Heart left ventricle (tissue), 16 donors: ENCODE results near the gene ZNF66. TPM values are rescaled to one million over a fixed set of nuclear protein-coding genes. Genes with fewer than 3 reads are reported as not detected.
"Not testable (repeated sequence)": the region's sequence is repeated elsewhere in the genome, so short reads cannot be mapped to it uniquely, and the experiment has no call there.

ENCODE experiments used
- ATAC-seq, 4 donors: fragments of 200-7000 bp; cut with Tn5 transposase; one replicate each; pipeline ENCODE4 v1.9.1; 2020 to 2022; ENCODE audit warnings: moderate library complexity in 4 of 4, mild to moderate bottlenecking in 3 of 4, moderate number of reproducible peaks in 1 of 4
- DNase-seq, 5 donors: peaks; one replicate each; pipeline ENCODE4 v3.0.0-alpha.2; 2020
- H3K27ac ChIP-seq, 12 donors: fragments of 200-600 bp; sonication (generic) in 4 of 12; one replicate each; pipeline versions ENCODE4 v1.5.0 to v1.8.0; 2016 to 2022; ENCODE audit warnings: mild to moderate bottlenecking in 2 of 12
- H3K27me3 ChIP-seq, 9 donors: fragments of 200-600 bp; sonication (generic) in 2 of 9; one replicate each; pipeline versions ENCODE4 v1.5.1 to v1.8.0; 2016 to 2022; ENCODE audit warnings: mild to moderate bottlenecking in 3 of 9
- H3K36me3 ChIP-seq, 9 donors: fragments of 200-600 bp; sonication (generic) in 2 of 9; one replicate each; pipeline versions ENCODE4 v1.5.0 to v1.8.0; 2018 to 2022; ENCODE audit warnings: mild to moderate bottlenecking in 2 of 9
- H3K4me1 ChIP-seq, 12 donors: fragments of 200-600 bp; sonication (generic) in 4 of 12; one replicate each; pipeline versions ENCODE4 v1.5.0 to v1.8.0; 2016 to 2022; ENCODE audit warnings: mild to moderate bottlenecking in 3 of 12
- H3K4me3 ChIP-seq, 12 donors: fragments of 200-600 bp; sonication (generic) in 4 of 12; one replicate each; pipeline versions ENCODE4 v1.5.0 to v1.8.0; 2017 to 2022; ENCODE audit warnings: mild to moderate bottlenecking in 9 of 12, moderate library complexity in 4 of 12
- H3K9me3 ChIP-seq, 12 donors: fragments of 200-600 bp; sonication (generic) in 4 of 12; one replicate each; pipeline versions ENCODE4 v1.5.0 to v1.8.0; 2016 to 2022; ENCODE audit warnings: mild to moderate bottlenecking in 1 of 12
- POLR2A ChIP-seq, 2 donors: fragments of 450-650 bp; IDR thresholded peaks; one replicate each; pipeline ENCODE4 v1.6.1; 2017; ENCODE audit warnings: antibody characterized with exemption in 2 of 2, mild to moderate bottlenecking in 2 of 2, moderate library complexity in 2 of 2
- WGBS, 4 donors: extraction: QIAGEN DNeasy Blood & Tissue Kit in 2 of 4; methylation state at CpG; one replicate each; pipeline versions ENCODE4 v1.1.5 to v1.1.7; 2013 to 2018; 5-methylcytosine and 5-hydroxymethylcytosine counted together
- intact Hi-C, 10 donors: fragments of 100-400 bp; cut with DNase I; formaldehyde crosslinking; loops; one replicate each; pipeline versions ENCODE4 v1.11.1 to v1.14.2; 2022
- polyA plus RNA-seq, 2 donors: library from polyadenylated mRNA; stranded (reverse); fragments of 200-250 nt; gene quantifications; one replicate each; pipeline ENCODE4 v1.2.3, GENCODE V29; 2013
- total RNA-seq, 9 donors: library from RNA; depleted of rRNA in 2 of 9; stranded (reverse); fragments of >200 nt in 2 of 9; fragmentation: NEBNext Ultra II Directional in 3 of 9; extraction: Animal tissue kit (Norgen Biotek cat#: 25700) in 3 of 9; gene quantifications; one replicate each; pipeline versions ENCODE4 v1.1.0 to v1.2.4, GENCODE V29; 2016 to 2023
- TF ChIP-seq, protein P1 (sequence below), 12 donors: fragments of 200-600 bp; sonication (generic) in 4 of 12; IDR thresholded peaks; one replicate each; pipeline versions ENCODE4 v1.5.0 to v1.8.0; 2018 to 2022; ENCODE audit warnings: antibody characterized with exemption in 12 of 12, mild to moderate bottlenecking in 5 of 12
- donor health status: ischemic (EF 13 %, LVEDD 7.1; RV severe dilation, severe dysfunction).
- donor health status: healthy with polysubstance abuse.
- donor health status: DM: no; HTN: yes; CAD: no.
- donor health status: DM: no; HTN: no; CAD: no.
- donor health status: ischemic (EF 25% LVEDD 6.9; RV normal size, moderate dysfunction).
- donor health status: ischemic (EF 25% LVEDD 5.7; RV mildly dilated, moderate dysfunction).
- donor health status: healthy.
- donor health status: DM: yes; HTN: yes; CAD: no.
- donor health status: ischemic (EF 35%, LVEDD 5.7; RV mildly dilated, moderate dysfunction).
- donor health status: nonischemic (EF 11% LVEDD 7.7; RV severe dilation, severe dysfunction).
- donor health status: DM: yes; HTN: yes; CAD: no.
- donor health status: PGD.
- donor health status: ischemic (EF 29% LVEDD 5.4; RV normal size, mild dysfunction).
- donor health status: nonischemic (EF 23%, LVEDD 6.1; RV moderate dilation, normal function).

The ZNF66 gene
- total and polyA plus RNA-seq, 11 donors = 0.35 to 3.7 (median 1.5) TPM

GRCh38 chr19:20791806-20792205 lies 15.7 kb downstream of the ZNF66 start:
- H3K4me1 ChIP-seq = no peaks in the 10 kb centered on the region
- no peak overlapping the region for H3K4me3 ChIP-seq
- no peak overlapping the region for H3K27ac ChIP-seq
- no peak for TF ChIP-seq POLR2A (IDR thresholded peaks at IDR 0.05)
- TF ChIP-seq, protein P1, sequence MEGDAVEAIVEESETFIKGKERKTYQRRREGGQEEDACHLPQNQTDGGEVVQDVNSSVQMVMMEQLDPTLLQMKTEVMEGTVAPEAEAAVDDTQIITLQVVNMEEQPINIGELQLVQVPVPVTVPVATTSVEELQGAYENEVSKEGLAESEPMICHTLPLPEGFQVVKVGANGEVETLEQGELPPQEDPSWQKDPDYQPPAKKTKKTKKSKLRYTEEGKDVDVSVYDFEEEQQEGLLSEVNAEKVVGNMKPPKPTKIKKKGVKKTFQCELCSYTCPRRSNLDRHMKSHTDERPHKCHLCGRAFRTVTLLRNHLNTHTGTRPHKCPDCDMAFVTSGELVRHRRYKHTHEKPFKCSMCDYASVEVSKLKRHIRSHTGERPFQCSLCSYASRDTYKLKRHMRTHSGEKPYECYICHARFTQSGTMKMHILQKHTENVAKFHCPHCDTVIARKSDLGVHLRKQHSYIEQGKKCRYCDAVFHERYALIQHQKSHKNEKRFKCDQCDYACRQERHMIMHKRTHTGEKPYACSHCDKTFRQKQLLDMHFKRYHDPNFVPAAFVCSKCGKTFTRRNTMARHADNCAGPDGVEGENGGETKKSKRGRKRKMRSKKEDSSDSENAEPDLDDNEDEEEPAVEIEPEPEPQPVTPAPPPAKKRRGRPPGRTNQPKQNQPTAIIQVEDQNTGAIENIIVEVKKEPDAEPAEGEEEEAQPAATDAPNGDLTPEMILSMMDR (IDR thresholded peaks at IDR 0.05) = no peak
- DNase-seq = no peak
- no peak for ATAC-seq
- H3K27me3 ChIP-seq = no peaks in the 10 kb centered on the region
- intact Hi-C loops = no loop called here
- H3K36me3 ChIP-seq = peaks cover 0 to 23% (median 4%) of the 10 kb centered on the region in 9 donors
- H3K9me3 ChIP-seq = peaks cover 0 to 37% (median 0%) of the 10 kb centered on the region in 12 donors

DNA sequence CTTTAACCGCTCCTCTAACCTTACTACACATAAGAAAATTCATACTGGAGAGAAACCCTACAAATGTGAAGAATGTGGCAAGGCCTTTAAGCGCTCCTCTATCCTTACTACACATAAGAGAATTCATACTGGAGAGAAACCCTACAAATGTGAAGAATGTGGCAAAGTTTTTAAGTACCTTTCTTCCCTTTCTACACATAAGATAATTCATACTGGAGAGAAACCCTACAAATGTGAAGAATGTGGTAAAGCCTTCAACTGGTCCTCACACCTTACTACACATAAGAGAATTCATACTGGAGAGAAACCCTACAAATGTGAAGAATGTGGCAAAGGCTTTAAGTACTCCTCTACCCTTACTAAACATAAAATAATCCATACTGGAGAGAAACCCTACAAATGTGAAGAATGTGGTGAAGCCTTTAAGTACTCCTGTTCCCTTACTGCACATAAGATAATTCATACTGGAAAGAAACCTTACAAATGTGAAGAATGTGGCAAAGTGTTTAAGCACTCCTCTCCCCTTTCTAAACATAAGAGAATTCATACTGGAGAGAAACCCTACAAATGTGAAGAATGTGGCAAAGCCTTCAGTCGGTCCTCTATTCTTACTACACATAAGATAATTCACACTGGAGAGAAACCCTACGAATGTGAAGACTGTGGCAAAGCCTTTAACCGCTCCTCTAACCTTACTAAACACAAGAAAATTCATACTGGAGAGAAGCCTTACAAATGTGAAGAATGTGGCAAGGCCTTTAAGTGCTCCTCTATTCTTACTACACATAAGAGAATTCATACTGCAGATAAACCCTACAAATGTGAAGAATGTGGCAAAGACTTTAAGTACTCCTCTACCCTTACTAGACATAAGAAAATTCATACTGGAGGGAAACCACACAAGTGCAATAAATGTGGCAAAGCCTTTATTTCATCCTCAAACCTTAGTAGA lies 30.5 kb downstream of the ZNF66 start:
- H3K27me3 ChIP-seq, ATAC-seq, intact Hi-C loops, H3K27ac ChIP-seq, H3K4me1 ChIP-seq, H3K4me3 ChIP-seq, DNase-seq: not testable (repeated sequence)
- peaks cover 0 to 94% (median 66%) of the 10 kb centered on the region in 12 donors for H3K9me3 ChIP-seq
- WGBS, 4 donors = 94 to 98% (median 97%) methylated on average over 5 of the region's 5 CpGs
- peaks cover 0 to 46% (median 0%) of the 10 kb centered on the region in 9 donors for H3K36me3 ChIP-seq

- peaks cover 0 to 88% (median 41%) of the 10 kb centered on the region in 12 donors for H3K9me3 ChIP-seq
- H3K4me3 ChIP-seq = no peak overlapping the region
- no peaks in the 10 kb centered on the region for H3K4me1 ChIP-seq
- intact Hi-C loops = no loop called here
- DNase-seq = no peak
- no peaks in the 10 kb centered on the region for H3K27me3 ChIP-seq
- TF ChIP-seq, protein P1 (IDR thresholded peaks at IDR 0.05) = no peak
- H3K36me3 ChIP-seq = no peaks in the 10 kb centered on the region
- 96 to 100% (median 98%) methylated on average over 3 of the region's 3 CpGs for WGBS, 4 donors
- no peak for ATAC-seq
- H3K27ac ChIP-seq = no peak overlapping the region
Observed at GRCh38 chr19:20840371-20840770, 64.3 kb downstream of the ZNF66 start.

Other genes with a start within 250 kb of the ZNF66 start
- gene ZNF737, start 210.5 kb upstream of the ZNF66 start, total RNA-seq = 1 to 10 TPM; 2.7 to 8.8 (median 5.3) TPM
- gene ZNF737, start 210.5 kb upstream of the ZNF66 start, polyA plus RNA-seq = 1 to 10 TPM; 2.1 to 3.5 TPM
- 10 to 100 TPM in 4 of 9 donors, 1 to 10 TPM in 5; 6.9 to 14.8 (median 9.6) TPM for gene ZNF626, start 114.7 kb upstream of the ZNF66 start, total RNA-seq
- 1 to 10 TPM; 2.2 to 4.6 TPM for gene ZNF626, start 114.7 kb upstream of the ZNF66 start, polyA plus RNA-seq
- 1 to 10 TPM; 1.6 to 5.7 (median 2.7) TPM for gene ZNF85, start 146.9 kb downstream of the ZNF66 start, total RNA-seq
- 1 to 10 TPM; 1.9 to 2.4 TPM for gene ZNF85, start 146.9 kb downstream of the ZNF66 start, polyA plus RNA-seq
- gene ZNF430, start 244.4 kb downstream of the ZNF66 start, total RNA-seq = 1 to 10 TPM; 2.9 to 9.1 (median 3.9) TPM
- 1 to 10 TPM; 1.1 to 2.4 TPM for gene ZNF430, start 244.4 kb downstream of the ZNF66 start, polyA plus RNA-seq